IPS-20b (cell line): ENCODE measurements around the gene PEX6.

Experiments
- H3K27ac ChIP-seq: one replicate; pipeline ENCODE4 v1.5.1; 2013; ENCODE audit warnings: low read length
- H3K27me3 ChIP-seq: 2 replicates; pipeline ENCODE4 v1.6.1; 2013; ENCODE audit warnings: mild to moderate bottlenecking, low read length, inconsistent platforms; ENCODE audit not compliant: insufficient read depth
- H3K36me3 ChIP-seq: 2 replicates; pipeline ENCODE4 v1.6.1; 2013; ENCODE audit warnings: low read depth, mild to moderate bottlenecking, inconsistent platforms, low read length, moderate library complexity; ENCODE audit not compliant: insufficient read depth
- H3K4me1 ChIP-seq: 2 replicates; pipeline ENCODE4 v1.6.1; 2013; ENCODE audit warnings: mild to moderate bottlenecking, control low read depth, inconsistent platforms, low read length, moderate library complexity; ENCODE audit not compliant: insufficient read depth
- H3K4me3 ChIP-seq: 2 replicates; pipeline ENCODE4 v1.5.1; 2013; ENCODE audit warnings: mild to moderate bottlenecking, low read length, inconsistent platforms
- H3K9ac ChIP-seq: 2 replicates; pipeline ENCODE4 v1.6.1; 2013; ENCODE audit warnings: low read depth, mild to moderate bottlenecking, inconsistent platforms, low read length, moderate library complexity
- H3K9me3 ChIP-seq: 2 replicates; pipeline ENCODE4 v1.6.1; 2013; ENCODE audit warnings: mild to moderate bottlenecking, low read depth, low read length, inconsistent platforms; ENCODE audit not compliant: insufficient read depth

PEX6 gene, protein sequence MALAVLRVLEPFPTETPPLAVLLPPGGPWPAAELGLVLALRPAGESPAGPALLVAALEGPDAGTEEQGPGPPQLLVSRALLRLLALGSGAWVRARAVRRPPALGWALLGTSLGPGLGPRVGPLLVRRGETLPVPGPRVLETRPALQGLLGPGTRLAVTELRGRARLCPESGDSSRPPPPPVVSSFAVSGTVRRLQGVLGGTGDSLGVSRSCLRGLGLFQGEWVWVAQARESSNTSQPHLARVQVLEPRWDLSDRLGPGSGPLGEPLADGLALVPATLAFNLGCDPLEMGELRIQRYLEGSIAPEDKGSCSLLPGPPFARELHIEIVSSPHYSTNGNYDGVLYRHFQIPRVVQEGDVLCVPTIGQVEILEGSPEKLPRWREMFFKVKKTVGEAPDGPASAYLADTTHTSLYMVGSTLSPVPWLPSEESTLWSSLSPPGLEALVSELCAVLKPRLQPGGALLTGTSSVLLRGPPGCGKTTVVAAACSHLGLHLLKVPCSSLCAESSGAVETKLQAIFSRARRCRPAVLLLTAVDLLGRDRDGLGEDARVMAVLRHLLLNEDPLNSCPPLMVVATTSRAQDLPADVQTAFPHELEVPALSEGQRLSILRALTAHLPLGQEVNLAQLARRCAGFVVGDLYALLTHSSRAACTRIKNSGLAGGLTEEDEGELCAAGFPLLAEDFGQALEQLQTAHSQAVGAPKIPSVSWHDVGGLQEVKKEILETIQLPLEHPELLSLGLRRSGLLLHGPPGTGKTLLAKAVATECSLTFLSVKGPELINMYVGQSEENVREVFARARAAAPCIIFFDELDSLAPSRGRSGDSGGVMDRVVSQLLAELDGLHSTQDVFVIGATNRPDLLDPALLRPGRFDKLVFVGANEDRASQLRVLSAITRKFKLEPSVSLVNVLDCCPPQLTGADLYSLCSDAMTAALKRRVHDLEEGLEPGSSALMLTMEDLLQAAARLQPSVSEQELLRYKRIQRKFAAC

DNA sequence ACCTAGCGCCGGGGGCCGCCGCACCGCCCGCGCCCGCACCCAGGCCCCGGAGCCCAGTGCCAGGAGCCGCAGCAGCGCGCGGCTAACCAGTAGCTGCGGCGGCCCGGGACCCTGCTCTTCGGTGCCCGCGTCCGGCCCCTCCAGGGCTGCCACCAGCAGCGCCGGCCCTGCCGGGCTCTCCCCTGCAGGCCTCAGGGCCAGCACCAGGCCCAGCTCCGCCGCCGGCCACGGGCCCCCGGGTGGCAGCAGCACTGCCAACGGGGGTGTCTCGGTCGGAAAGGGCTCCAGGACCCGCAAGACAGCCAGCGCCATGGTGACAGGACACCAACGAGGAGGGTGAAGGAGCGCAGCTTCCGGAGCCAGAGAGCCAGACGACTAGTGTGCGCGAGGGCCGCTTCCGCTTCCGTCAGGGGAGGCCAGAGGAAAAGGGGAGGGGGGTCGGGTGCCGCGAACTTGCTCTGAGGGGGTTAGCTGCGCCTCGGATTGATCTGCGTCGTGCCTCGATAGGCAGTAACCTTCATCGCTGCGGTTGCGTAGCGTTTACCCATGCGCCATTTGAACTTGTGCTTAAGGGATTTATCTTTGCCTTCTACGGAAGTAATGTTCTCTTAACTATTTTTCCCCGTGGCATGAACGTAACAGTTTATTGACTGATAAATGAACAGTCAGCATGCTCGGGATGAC is at the start of gene PEX6:
PEX6 (minus strand) TSS at position 343 of the 684 bp plus-strand sequence; CDS start at position 312, 31 bp downstream.
- Histone ChIP-seq H3K36me3 (no peaks in the 10 kb centered on the region), H3K27ac (peak within 1 kb of the TSS; percentile 37), H3K9ac (peak within 1 kb of the TSS; percentile 76), H3K27me3 (no peaks in the 10 kb centered on the region), H3K9me3 (no peaks in the 10 kb centered on the region), H3K4me1 (no peaks in the 10 kb centered on the region; the same call in 1 of the 2 replicates), H3K4me3 (peak within 1 kb of the TSS; percentile 65)

DNA sequence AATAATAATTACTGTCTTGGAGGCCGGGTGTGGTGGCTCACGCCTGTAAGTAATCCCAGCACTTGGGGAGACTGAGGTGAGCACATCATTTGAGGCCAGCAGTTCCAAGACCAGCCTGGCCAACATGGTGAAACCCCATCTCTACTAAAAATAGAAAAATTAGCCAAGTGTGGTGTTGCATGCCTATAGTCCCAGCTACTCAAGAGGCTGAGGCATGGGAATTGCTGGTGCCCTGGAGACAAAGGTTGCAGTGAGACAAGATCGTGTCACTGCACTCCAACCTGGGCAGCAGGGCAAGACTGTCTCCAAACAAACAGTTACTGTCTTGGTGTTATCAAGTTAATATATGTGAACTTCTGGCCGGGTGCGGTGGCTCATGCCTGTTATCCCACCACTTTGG is 47.4 kb upstream of the PEX6 start:
- Histone ChIP-seq H3K4me3 (no peak overlapping the region), H3K27me3 (no peaks in the 10 kb centered on the region), H3K9me3 (no peaks in the 10 kb centered on the region), H3K27ac (no peak overlapping the region), H3K9ac (no peak overlapping the region), H3K4me1 (no peaks in the 10 kb centered on the region), H3K36me3 (peaks cover 72% of the 10 kb centered on the region)

DNA sequence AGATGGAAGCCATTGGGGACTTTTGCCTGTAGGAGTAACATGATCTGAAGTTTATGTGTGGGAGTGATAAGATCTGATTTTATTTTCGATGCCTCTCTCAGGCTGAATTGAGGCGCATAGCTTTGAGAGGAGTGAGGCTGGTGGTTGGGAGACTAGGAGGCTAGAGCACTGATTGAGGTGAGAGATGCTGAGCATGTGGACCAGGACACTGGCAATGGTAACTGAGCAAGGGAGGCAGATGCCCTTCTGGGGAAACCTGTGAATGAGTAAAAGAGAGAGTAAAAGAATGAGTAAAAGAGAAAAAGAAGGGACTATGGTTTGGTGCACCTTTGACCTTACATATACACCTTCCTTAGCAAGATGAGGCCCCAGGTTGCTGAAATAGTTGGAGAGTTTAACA is 45.5 kb upstream of the PEX6 start:
- H3K4me1 ChIP-seq: peaks cover 7% of the 10 kb centered on the region; the same call in 1 of the 2 replicates
- no peaks in the 10 kb centered on the region for H3K27me3 ChIP-seq
- H3K27ac ChIP-seq: no peak overlapping the region
- no peak overlapping the region for H3K9ac ChIP-seq
- peaks cover 76% of the 10 kb centered on the region for H3K36me3 ChIP-seq
- no peak overlapping the region for H3K4me3 ChIP-seq
- H3K9me3 ChIP-seq: no peaks in the 10 kb centered on the region

DNA sequence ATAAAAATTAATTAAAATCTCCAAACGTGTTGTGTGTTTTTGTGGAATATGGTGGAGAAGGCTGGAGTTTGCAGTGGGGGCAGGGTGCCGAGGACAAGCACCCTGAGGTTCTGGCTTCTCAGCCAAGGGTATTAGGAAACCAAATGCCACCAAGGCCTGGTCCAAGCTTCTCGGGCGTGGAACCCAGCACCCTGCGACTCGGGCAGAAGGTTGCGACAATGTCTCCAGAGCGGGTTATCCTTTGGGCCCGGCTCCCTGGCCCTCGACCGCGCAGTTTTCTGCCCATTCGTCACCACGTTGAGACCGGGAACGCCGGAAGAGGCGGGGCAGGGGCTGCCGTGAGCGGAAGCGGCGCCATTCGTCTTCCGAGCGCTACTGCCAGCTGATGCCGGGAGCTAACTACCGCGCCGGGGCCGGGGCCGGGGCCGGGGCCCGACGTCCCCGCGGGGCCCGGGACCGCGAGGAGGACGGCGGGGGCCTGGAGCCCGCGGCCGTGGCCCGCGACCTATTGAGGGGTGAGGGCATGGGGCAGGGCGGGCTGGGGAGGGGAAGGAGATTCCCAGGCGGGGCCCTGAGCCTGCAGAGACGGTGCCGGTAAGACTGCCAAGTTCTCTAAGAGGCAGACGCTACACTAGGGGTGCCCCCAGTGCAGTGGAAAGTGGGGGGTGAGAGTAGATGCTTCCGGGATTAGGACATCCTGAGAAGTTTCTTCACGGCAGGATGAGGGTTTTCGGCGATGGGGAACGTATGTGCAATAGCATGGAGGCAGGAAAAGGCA is 42.5 kb upstream of the PEX6 start, which contains the start of gene RRP36:
RRP36 (plus strand) TSS at position 354 of the 778 bp plus-strand sequence; CDS start at position 386, 32 bp downstream.
- Histone ChIP-seq H3K36me3 (peaks cover 71% of the 10 kb centered on the region), H3K9me3 (no peaks in the 10 kb centered on the region), H3K4me1 (peaks cover 7% of the 10 kb centered on the region; the same call in 1 of the 2 replicates), H3K9ac (peak within 1 kb of the TSS; percentile 100), H3K27me3 (no peaks in the 10 kb centered on the region), H3K4me3 (peak within 1 kb of the TSS; percentile 100), H3K27ac (peak within 1 kb of the TSS; percentile 99)

DNA sequence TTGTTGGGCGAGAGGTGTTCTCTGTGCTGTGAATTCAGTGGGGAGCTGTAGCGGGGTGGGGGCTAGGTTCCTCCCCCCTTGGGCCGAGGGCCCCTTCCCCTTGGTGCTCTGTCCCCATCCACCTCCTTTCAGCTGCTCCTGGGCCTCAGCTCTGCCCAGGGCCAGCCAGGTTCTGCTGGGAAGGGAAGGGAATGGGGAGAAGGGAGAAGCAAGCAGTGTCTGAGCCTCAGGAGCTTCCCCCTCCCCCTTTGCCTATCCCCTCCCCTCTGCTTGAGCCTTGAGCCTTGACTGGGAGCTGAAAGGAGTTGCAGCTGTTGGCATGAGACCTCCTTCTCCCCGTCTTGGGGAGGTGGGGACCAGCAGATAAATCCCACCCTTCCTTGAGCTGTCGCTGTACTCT is 41.9 kb upstream of the PEX6 start:
- Histone ChIP-seq H3K4me3 (peak overlapping the region; percentile 100), H3K27me3 (no peaks in the 10 kb centered on the region), H3K4me1 (peaks cover 7% of the 10 kb centered on the region; the same call in 1 of the 2 replicates), H3K36me3 (peaks cover 65% of the 10 kb centered on the region), H3K9ac (peak overlapping the region; percentile 100; the same call in 1 of the 2 replicates), H3K27ac (peak overlapping the region; percentile 89), H3K9me3 (no peaks in the 10 kb centered on the region)

DNA sequence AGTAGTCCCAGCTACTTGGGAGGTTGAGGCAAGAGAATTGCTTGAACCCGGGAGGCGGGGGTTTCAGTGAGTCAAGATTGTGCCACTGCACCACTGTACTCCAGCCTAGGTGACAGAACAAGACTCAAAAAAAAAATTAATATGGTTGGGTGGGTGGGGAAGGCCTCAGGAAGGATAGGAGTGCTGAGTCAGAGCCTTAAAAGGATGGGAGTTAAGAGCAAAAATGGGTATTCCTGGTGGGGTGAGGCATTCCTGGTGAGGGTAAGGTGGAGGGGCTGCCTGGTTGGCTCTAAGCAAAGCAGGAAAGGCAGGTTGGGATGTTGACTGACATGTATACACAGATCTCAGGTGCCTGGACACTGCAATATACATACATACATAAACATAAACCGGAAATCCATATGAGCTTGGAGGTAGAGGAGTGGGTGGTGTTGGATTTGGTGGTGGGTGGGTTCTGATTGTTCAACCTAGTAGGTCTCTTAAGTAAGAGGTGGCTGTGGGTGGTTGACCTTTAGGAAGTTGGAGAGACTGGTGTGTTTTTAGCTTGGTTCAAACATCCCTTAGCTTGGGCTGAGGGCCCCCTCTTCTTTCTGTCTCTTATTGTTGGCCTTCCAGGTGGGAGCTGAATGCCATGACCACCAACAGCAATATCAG is 41.2 kb upstream of the PEX6 start:
- Histone ChIP-seq H3K4me3 (peak overlapping the region; percentile 100; the same call in 1 of the 2 replicates), H3K27me3 (no peaks in the 10 kb centered on the region), H3K9ac (peak overlapping the region; percentile 100; the same call in 1 of the 2 replicates), H3K36me3 (peaks cover 60% of the 10 kb centered on the region), H3K9me3 (no peaks in the 10 kb centered on the region), H3K27ac (peak overlapping the region; percentile 89), H3K4me1 (peaks cover 9% of the 10 kb centered on the region; the same call in 1 of the 2 replicates)

DNA sequence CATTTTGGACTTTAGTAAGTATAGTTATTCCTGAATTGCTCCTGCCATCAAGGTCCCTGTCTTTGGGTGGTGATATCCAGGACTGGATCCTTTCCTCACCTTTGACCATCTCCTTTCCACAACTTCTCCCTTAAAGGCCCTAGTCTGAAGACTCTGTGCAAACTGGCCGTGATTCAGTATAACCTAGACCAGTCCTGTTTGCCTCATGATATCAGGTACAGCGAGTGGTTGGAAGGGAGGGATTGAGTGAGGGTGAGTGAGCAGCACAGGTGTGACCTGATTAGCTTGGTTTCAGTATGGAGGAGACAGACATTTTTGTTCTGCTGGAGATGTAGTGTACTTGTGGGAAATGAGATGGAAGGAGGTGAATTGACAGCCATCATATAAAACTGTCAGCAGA is 40.2 kb upstream of the PEX6 start:
- H3K36me3 ChIP-seq: peaks cover 50% of the 10 kb centered on the region
- H3K27ac ChIP-seq: no peak overlapping the region

DNA sequence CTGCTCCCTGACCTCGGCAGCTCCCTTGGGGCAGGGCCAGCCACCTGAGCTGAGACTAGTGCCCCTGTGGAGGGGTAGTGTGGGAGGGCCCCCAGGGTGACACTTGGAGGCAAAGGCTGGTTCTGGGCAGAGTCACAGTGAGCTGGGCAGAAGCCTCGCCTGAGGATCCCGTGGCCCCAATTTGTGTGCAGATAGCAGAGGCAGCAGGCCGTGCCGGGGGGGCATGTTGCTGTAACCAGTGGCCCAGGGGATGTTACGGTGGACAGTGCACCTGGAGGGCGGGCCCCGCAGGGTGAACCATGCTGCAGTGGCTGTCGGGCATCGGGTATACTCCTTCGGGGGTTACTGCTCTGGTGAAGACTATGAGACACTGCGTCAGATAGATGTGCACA is 38.0 kb upstream of the PEX6 start:
- H3K4me3 ChIP-seq: no peak overlapping the region
- H3K4me1 ChIP-seq: peaks cover 22% of the 10 kb centered on the region; the same call in 1 of the 2 replicates
- H3K27me3 ChIP-seq: no peaks in the 10 kb centered on the region
- H3K9me3 ChIP-seq: no peaks in the 10 kb centered on the region
- peaks cover 46% of the 10 kb centered on the region for H3K36me3 ChIP-seq
- no peak overlapping the region for H3K9ac ChIP-seq
- no peak overlapping the region for H3K27ac ChIP-seq

More for the DNA sequence above, 40.2 kb upstream of the PEX6 start:
- no peaks in the 10 kb centered on the region for H3K27me3 ChIP-seq
- no peak overlapping the region for H3K9ac ChIP-seq
- no peak overlapping the region for H3K4me3 ChIP-seq
- H3K4me1 ChIP-seq: peaks cover 13% of the 10 kb centered on the region; the same call in 1 of the 2 replicates
- H3K9me3 ChIP-seq: no peaks in the 10 kb centered on the region

DNA sequence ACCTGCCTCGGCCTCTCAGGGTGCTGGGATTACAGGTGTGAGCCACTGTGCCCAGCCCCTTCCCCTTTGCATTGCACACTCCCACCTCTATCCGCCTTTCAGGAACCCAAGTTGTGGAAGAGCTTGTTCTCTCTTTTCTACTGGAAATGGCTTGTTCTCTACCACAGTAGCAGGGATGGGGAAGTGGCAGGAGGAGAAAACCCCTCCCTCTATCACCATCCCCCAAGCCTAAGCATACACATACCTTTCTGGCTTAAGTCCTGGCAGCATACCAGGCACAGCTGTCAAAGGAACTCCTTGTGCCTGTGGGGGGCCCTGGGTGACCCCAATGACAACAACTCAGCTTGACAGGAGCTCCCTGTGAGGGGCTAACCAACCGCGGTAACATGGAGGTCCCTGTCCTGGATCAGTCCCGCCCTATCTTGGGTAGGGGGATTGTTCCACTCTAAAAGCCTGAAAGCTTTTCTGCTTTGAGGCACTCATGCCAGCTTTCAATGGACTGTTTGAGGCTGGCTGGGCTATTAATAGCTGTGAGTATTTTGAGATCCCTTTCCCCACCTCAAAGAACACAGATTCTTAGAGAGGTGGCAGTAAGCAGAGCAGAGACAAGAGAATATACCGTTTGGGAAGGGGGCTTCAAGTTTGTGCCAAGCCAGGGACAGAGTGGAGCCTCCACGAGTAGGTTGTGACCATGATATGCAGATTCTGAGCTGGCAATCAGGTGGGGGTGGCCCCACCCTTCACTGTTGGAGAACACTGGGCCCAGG is 37.4 kb upstream of the PEX6 start:
- Histone ChIP-seq H3K9ac (no peak overlapping the region), H3K4me3 (no peak overlapping the region), H3K36me3 (peaks cover 52% of the 10 kb centered on the region), H3K27ac (no peak overlapping the region), H3K27me3 (no peaks in the 10 kb centered on the region), H3K9me3 (no peaks in the 10 kb centered on the region), H3K4me1 (peaks cover 22% of the 10 kb centered on the region; the same call in 1 of the 2 replicates)
